ENCODE data around the gene HPCA. TPM values are rescaled to one million over a fixed set of nuclear protein-coding genes. Genes with fewer than 3 reads are reported as not detected.

The HPCA gene
- total RNA-seq, 2 donors from 2014 or later: 1.2 TPM; not detected in 1

- no peaks in the 10 kb centered on the region for H3K36me3 ChIP-seq (ENCODE audit: control insufficient read depth, insufficient read depth, low read length)
- peak; percentile 63 for DNase-seq
- no peak overlapping the region for H3K27ac ChIP-seq (ENCODE audit: low read depth, low read length)
- no peak for TF ChIP-seq CTCF (conservative IDR thresholded peaks at IDR 0.05)
- peaks cover 92% of the 10 kb centered on the region for H3K27me3 Mint-ChIP-seq (ENCODE audit: insufficient read depth)
- no peaks in the 10 kb centered on the region for H3K9me3 ChIP-seq (ENCODE audit: control insufficient read depth, low read length)
- H3K9me3 Mint-ChIP-seq: peaks cover 6% of the 10 kb centered on the region
- no peaks in the 10 kb centered on the region for H3K4me1 Mint-ChIP-seq
- 29 to 77% methylated on average over 1 to 5 of the region's 8 CpGs for WGBS, 2 experiments (ENCODE audit: insufficient coverage in 1 of 2, insufficient read length in 1 of 2)
- peak overlapping the region; percentile 53 for H3K4me3 Mint-ChIP-seq
- no peak overlapping the region for H3K27ac Mint-ChIP-seq
- H3K4me1 ChIP-seq (ENCODE audit: control insufficient read depth, insufficient read depth, low read length): no peaks in the 10 kb centered on the region
- H3K9ac ChIP-seq (ENCODE audit: extremely low read depth, low read length, poor library complexity, severe bottlenecking): no peak overlapping the region
- H3K27me3 ChIP-seq (ENCODE audit: control insufficient read depth, insufficient read depth, low read length, poor library complexity, severe bottlenecking): peaks cover 70% of the 10 kb centered on the region
- H3K4me3 ChIP-seq (ENCODE audit: low read length): no peak overlapping the region
- no peaks in the 10 kb centered on the region for H3K36me3 Mint-ChIP-seq (ENCODE audit: low read depth)
Observed at GRCh38 chr1:32894019-32894600, 7.8 kb downstream of the HPCA start.

- no peak overlapping the region for H3K4me3 Mint-ChIP-seq
- DNase-seq: no peak
- H3K36me3 Mint-ChIP-seq (ENCODE audit: low read depth): no peaks in the 10 kb centered on the region
- no peak overlapping the region for H3K27ac Mint-ChIP-seq
- H3K4me3 ChIP-seq (ENCODE audit: low read length): no peak overlapping the region
- H3K4me1 ChIP-seq (ENCODE audit: control insufficient read depth, insufficient read depth, low read length): no peaks in the 10 kb centered on the region
- no peak overlapping the region for H3K9ac ChIP-seq (ENCODE audit: extremely low read depth, low read length, poor library complexity, severe bottlenecking)
- TF ChIP-seq CTCF (conservative IDR thresholded peaks at IDR 0.05): no peak
- no peak overlapping the region for H3K27ac ChIP-seq (ENCODE audit: low read depth, low read length)
- peaks cover 6% of the 10 kb centered on the region for H3K9me3 Mint-ChIP-seq
- WGBS, 2 experiments (ENCODE audit: insufficient coverage in 1 of 2, insufficient read length in 1 of 2): 85 to 100% methylated on average over 1 to 6 of the region's 6 CpGs
- H3K36me3 ChIP-seq (ENCODE audit: control insufficient read depth, insufficient read depth, low read length): no peaks in the 10 kb centered on the region
- no peaks in the 10 kb centered on the region for H3K4me1 Mint-ChIP-seq
- peaks cover 92% of the 10 kb centered on the region for H3K27me3 Mint-ChIP-seq (ENCODE audit: insufficient read depth)
- no peaks in the 10 kb centered on the region for H3K9me3 ChIP-seq (ENCODE audit: control insufficient read depth, low read length)
- peaks cover 70% of the 10 kb centered on the region for H3K27me3 ChIP-seq (ENCODE audit: control insufficient read depth, insufficient read depth, low read length, poor library complexity, severe bottlenecking)
Observed at GRCh38 chr1:32894681-32895080, 8.4 kb downstream of the HPCA start.

- no peaks in the 10 kb centered on the region for H3K9me3 ChIP-seq (ENCODE audit: control insufficient read depth, low read length)
- no peak for TF ChIP-seq CTCF (conservative IDR thresholded peaks at IDR 0.05)
- Mint-ChIP-seq H3K27ac (no peak overlapping the region), H3K4me3 (no peak overlapping the region), H3K4me1 (no peaks in the 10 kb centered on the region), H3K36me3 (ENCODE audit: low read depth) (no peaks in the 10 kb centered on the region), H3K27me3 (ENCODE audit: insufficient read depth) (peaks cover 92% of the 10 kb centered on the region), H3K9me3 (peaks cover 6% of the 10 kb centered on the region)
- WGBS, 2 experiments (ENCODE audit: insufficient coverage in 1 of 2, insufficient read length in 1 of 2): 91 to 94% methylated on average over 16 to 26 of the region's 26 CpGs
- peaks cover 70% of the 10 kb centered on the region for H3K27me3 ChIP-seq (ENCODE audit: control insufficient read depth, insufficient read depth, low read length, poor library complexity, severe bottlenecking)
- H3K9ac ChIP-seq (ENCODE audit: extremely low read depth, low read length, poor library complexity, severe bottlenecking): no peak overlapping the region
- peaks cover 2% of the 10 kb centered on the region for H3K4me1 ChIP-seq (ENCODE audit: control insufficient read depth, insufficient read depth, low read length)
- H3K27ac ChIP-seq (ENCODE audit: low read depth, low read length): no peak overlapping the region
- no peak for DNase-seq
- H3K36me3 ChIP-seq (ENCODE audit: control insufficient read depth, insufficient read depth, low read length): no peaks in the 10 kb centered on the region
- no peak overlapping the region for H3K4me3 ChIP-seq (ENCODE audit: low read length)
Observed at GRCh38 chr1:32895325-32896215, 9.3 kb downstream of the HPCA start.

All from endodermal cell (in vitro differentiated cells).